K562 (cell line): ENCODE data around the gene TBX6. TPM values are rescaled to one million over a fixed set of nuclear protein-coding genes. Genes with fewer than 3 reads are reported as not detected.

Experiments
- ARID3A ChIP-seq: IDR thresholded peaks from 2 replicates; pipeline ENCODE4 v1.6.1; 2012; ENCODE audit warnings: low read depth, low read length, improper control_type of control experiment, borderline replicate concordance
- CEBPG ChIP-seq, 3 experiments: fragments of 200-800 bp in 1 of 3; sonication (Bioruptor generic) in 1 of 3; sonication (generic) in 1 of 3; formaldehyde crosslinking in 1 of 3; IDR thresholded peaks in 2 of 3; conservative IDR thresholded peaks in 1 of 3; 2 replicates each; pipeline versions ENCODE4 v1.6.1 to v1.8.0; 2016 to 2022; ENCODE audit warnings: missing compliant biosample characterization in 2 of 3, missing genetic modification characterization in 2 of 3, mild to moderate bottlenecking in 1 of 3, missing genetic modification reagents in 1 of 3
- ERF ChIP-seq: fragments of 450-650 bp; formaldehyde crosslinking; IDR thresholded peaks from 2 replicates; pipeline ENCODE4 v1.4.0; 2020; ENCODE audit warnings: mild to moderate bottlenecking, mixed read lengths
- ESRRB ChIP-seq: fragments of 250-450 bp; sonication (Bioruptor Pico); IDR thresholded peaks from 2 replicates; pipeline ENCODE4 v1.5.0; 2020; ENCODE audit warnings: mild to moderate bottlenecking, moderate library complexity, borderline replicate concordance
- GATAD2B ChIP-seq: fragments of 450-650 bp; IDR thresholded peaks from 2 replicates; pipeline ENCODE4 v1.6.1; 2017; ENCODE audit warnings: mild to moderate bottlenecking, borderline replicate concordance
- ID3 ChIP-seq, 2 experiments: fragments of 250-450 bp in 1 of 2; fragments of 450-650 bp in 1 of 2; sonication (Bioruptor Pico) in 1 of 2; IDR thresholded peaks; 2 replicates each; pipeline versions ENCODE4 v1.6.1 to v1.8.0; 2016 to 2021; ENCODE audit warnings: mild to moderate bottlenecking in 2 of 2, moderate library complexity in 2 of 2, missing compliant biosample characterization in 1 of 2, missing genetic modification characterization in 1 of 2
- MTF1 ChIP-seq: fragments of 250-450 bp; sonication (Bioruptor Pico); IDR thresholded peaks from 2 replicates; pipeline ENCODE4 v1.9.0; 2021; ENCODE audit warnings: moderate library complexity, mild to moderate bottlenecking, inconsistent platforms, borderline replicate concordance
- NELFE ChIP-seq: IDR thresholded peaks from 2 replicates; pipeline ENCODE4 v1.6.1; 2011; ENCODE audit warnings: mild to moderate bottlenecking; ENCODE audit not compliant: insufficient read depth, insufficient read length
- NFATC3 ChIP-seq: fragments of 450-650 bp; IDR thresholded peaks from 2 replicates; pipeline ENCODE4 v1.6.1; 2017; ENCODE audit warnings: mild to moderate bottlenecking
- NR0B1 ChIP-seq: fragments of 450-650 bp; IDR thresholded peaks from one replicate; pipeline ENCODE4 v1.6.1; 2018; ENCODE audit warnings: mild to moderate bottlenecking, moderate library complexity; ENCODE audit not compliant: partially characterized antibody
- NR2F6 ChIP-seq: fragments of 450-650 bp; formaldehyde crosslinking; IDR thresholded peaks from 2 replicates; pipeline ENCODE4 v1.4.0; 2020; ENCODE audit warnings: mild to moderate bottlenecking
- OTX1 ChIP-seq: fragments of 450-650 bp; formaldehyde crosslinking; IDR thresholded peaks from 2 replicates; pipeline ENCODE4 v1.4.0; 2022; ENCODE audit warnings: mild to moderate bottlenecking
- PCBP1 ChIP-seq: fragments of 200-400 bp; formaldehyde crosslinking; IDR thresholded peaks from 2 replicates; pipeline ENCODE4 v1.6.1; 2018; ENCODE audit warnings: mild to moderate bottlenecking, low read depth, low read length; ENCODE audit not compliant: poor library complexity, severe bottlenecking
- PTTG1 ChIP-seq: fragments of 450-650 bp; IDR thresholded peaks from 2 replicates; pipeline ENCODE4 v1.6.1; 2016; ENCODE audit warnings: low read depth, mild to moderate bottlenecking, missing genetic modification characterization, missing compliant biosample characterization
- PYGO2 ChIP-seq: fragments of 450-650 bp; IDR thresholded peaks from 2 replicates; pipeline ENCODE4 v1.6.1; 2016; ENCODE audit warnings: mild to moderate bottlenecking, missing genetic modification characterization, moderate library complexity, missing compliant biosample characterization
- RCOR1 ChIP-seq, 2 experiments: IDR thresholded peaks; 2 replicates each; pipeline ENCODE4 v1.6.1; 2012; ENCODE audit warnings: low read depth in 2 of 2, low read length in 2 of 2, borderline replicate concordance in 1 of 2, improper control_type of control experiment in 1 of 2
- SETDB1 ChIP-seq: IDR thresholded peaks from one replicate; pipeline ENCODE4 v1.6.1; 2012; ENCODE audit warnings: low read length, control low read depth, inconsistent platforms
- SP2 ChIP-seq: IDR thresholded peaks from 2 replicates; pipeline ENCODE4 v1.6.1; 2011; ENCODE audit warnings: mild to moderate bottlenecking, low read depth, low read length, moderate library complexity; ENCODE audit not compliant: poor library complexity, severe bottlenecking; ENCODE audit errors: extremely low read depth
- THAP7 ChIP-seq: fragments of 250-450 bp; sonication (Bioruptor Pico); IDR thresholded peaks from 2 replicates; pipeline ENCODE4 v1.5.0; 2021
- ZNF354B ChIP-seq: fragments of 250-450 bp; sonication (Bioruptor Pico); IDR thresholded peaks from 2 replicates; pipeline ENCODE4 v1.4.0; 2020
- ZNF584 ChIP-seq: fragments of 200-800 bp; sonication (Bioruptor generic); IDR thresholded peaks from 2 replicates; pipeline ENCODE4 v1.6.1; 2016; ENCODE audit warnings: low read depth, mild to moderate bottlenecking, missing genetic modification characterization, missing compliant biosample characterization
- ZNF830 ChIP-seq: fragments of 250-450 bp; sonication (Bioruptor Pico); IDR thresholded peaks from 2 replicates; pipeline ENCODE4 v1.5.0; 2021; ENCODE audit warnings: mild to moderate bottlenecking
- polyA plus RNA-seq, 8 experiments: library from polyadenylated mRNA; depleted of rRNA in 4 of 8; stranded (reverse) in 5 of 8; unstranded in 3 of 8; fragments of >200 nt; fragmentation: Nextera tagmentation in 2 of 8; fragmentation: Illumina TruSeq in 1 of 8; extraction: Ambion mirVana in 2 of 8; extraction: Trizol in 1 of 8; gene quantifications; 2 replicates each; pipeline versions ENCODE4 v1.2.1 to v1.2.3, GENCODE V29; 2011 to 2014; ENCODE audit warnings: inconsistent platforms in 1 of 8, missing spikeins in 1 of 8
- total RNA-seq, 7 experiments: library from RNA; depleted of rRNA in 6 of 7; stranded (reverse); fragments of >200 nt in 6 of 7; fragmentation: Illumina TruSeq in 2 of 7; extraction: Trizol in 2 of 7; gene quantifications; 2 replicates each; pipeline versions ENCODE4 v1.2.1 to v1.2.3, GENCODE V29; 2011 to 2021; ENCODE audit warnings: low replicate concordance in 1 of 7

Gene TBX6
- total and polyA plus RNA-seq, 9 of the 15 experiments (the other 6 are each of a cell fraction or from before 2014, with no cell fraction given), result 0.07 to 0.58 (median 0.11) TPM; not detected in 2

GRCh38 chr16:30092373-30093010, 768 bp upstream of the TBX6 start (continued):
- TF ChIP-seq NFATC3, result no peak
- peak; percentile 86; the same call in 1 of the 2 replicates for TF ChIP-seq MTF1 (CRISPR knock-in tag)
- TF ChIP-seq NELFE, result no peak
- TF ChIP-seq NR2F6 (CRISPR knock-in tag), result no peak
- no peak for TF ChIP-seq SP2
- TF ChIP-seq OTX1 (CRISPR knock-in tag), result peak; percentile 68
- TF ChIP-seq GATAD2B, result peak; percentile 83; the same call in 1 of the 2 replicates
- TF ChIP-seq ZNF830 (CRISPR knock-in tag), result peak; percentile 94; the same call in 1 of the 2 replicates
- 0 out of 2 replicates have a peak, but pooled peaks have one; percentile 78 for TF ChIP-seq THAP7 (CRISPR knock-in tag)
- TF ChIP-seq PYGO2 (tag), result peak; percentile 73
- no peak for TF ChIP-seq ESRRB
- TF ChIP-seq ID3 (CRISPR knock-in tag; IDR thresholded peaks at IDR 0.05), result peak; percentile 69; the same call in 1 of the 2 replicates
- TF ChIP-seq ID3 (tag; IDR thresholded peaks at IDR 0.05), result peak; percentile 96
- TF ChIP-seq ERF (CRISPR knock-in tag), result peak; percentile 96
- no peak for TF ChIP-seq PCBP1
- 0 out of 2 replicates have a peak, but pooled peaks have one; percentile 7 for TF ChIP-seq CEBPG (CRISPR knock-in tag; IDR thresholded peaks at IDR 0.05)
- no peak for TF ChIP-seq CEBPG (tag; conservative IDR thresholded peaks at IDR 0.05 in 1 of 2, IDR thresholded peaks at IDR 0.05 in 1 of 2)
- peak; percentile 58 to 82 for TF ChIP-seq RCOR1 (IDR thresholded peaks at IDR 0.05; ENCODE audit: borderline replicate concordance in 1 of 2, low read depth in 2 of 2, low read length in 2 of 2)
- peak; percentile 92 for TF ChIP-seq PTTG1 (tag)
- no peak for TF ChIP-seq SETDB1
- no peak for TF ChIP-seq ARID3A
- TF ChIP-seq ZNF354B (CRISPR knock-in tag), result peak; percentile 80
- no peak for TF ChIP-seq NR0B1
- TF ChIP-seq ZNF584 (CRISPR knock-in tag), result peak; percentile 55; the same call in 1 of the 2 replicates
